Mesenchymal stem cell (in vitro differentiated cells and primary cell): ENCODE results near the gene TRAF7.

Experiments used
- DNase-seq: peaks from one replicate; pipeline ENCODE4 v3.0.0-alpha.2; 2013
- H2AFZ ChIP-seq: one replicate; pipeline ENCODE4 v1.6.1; 2013; ENCODE audit warnings: low read depth, mild to moderate bottlenecking, control low read depth, inconsistent platforms, low read length, moderate library complexity
- H2AK5ac ChIP-seq: 2 replicates; pipeline ENCODE4 v1.6.1; 2013; ENCODE audit warnings: low read length, moderate library complexity, mild to moderate bottlenecking, inconsistent platforms; ENCODE audit not compliant: severe bottlenecking
- H2BK120ac ChIP-seq: one replicate; pipeline ENCODE4 v1.6.1; 2013; ENCODE audit warnings: low read depth, mild to moderate bottlenecking, inconsistent platforms, low read length, moderate library complexity
- H2BK12ac ChIP-seq, 2 experiments: one replicate each; pipeline ENCODE4 v1.6.1; 2013; ENCODE audit warnings: inconsistent platforms in 2 of 2, low read length in 2 of 2, mild to moderate bottlenecking in 2 of 2, moderate library complexity in 2 of 2, control low read depth in 1 of 2
- H2BK15ac ChIP-seq: one replicate; pipeline ENCODE4 v1.6.1; 2013; ENCODE audit warnings: mild to moderate bottlenecking, low read depth, inconsistent platforms; ENCODE audit not compliant: poor library complexity, severe bottlenecking
- H2BK5ac ChIP-seq: 2 replicates; pipeline ENCODE4 v1.6.1; 2013; ENCODE audit warnings: low read depth, mild to moderate bottlenecking, low read length, control low read depth, inconsistent platforms; ENCODE audit not compliant: poor library complexity, severe bottlenecking
- H3K14ac ChIP-seq, 2 experiments: one replicate each; pipeline ENCODE4 v1.6.1; 2013; ENCODE audit warnings: inconsistent platforms in 2 of 2, low read length in 2 of 2, control low read depth in 1 of 2, mild to moderate bottlenecking in 1 of 2, moderate library complexity in 1 of 2
- H3K18ac ChIP-seq, 2 experiments: one replicate each; pipeline ENCODE4 v1.6.1; 2013; ENCODE audit warnings: inconsistent platforms in 2 of 2, low read length in 2 of 2, control low read depth in 1 of 2, low read depth in 1 of 2, mild to moderate bottlenecking in 1 of 2
- H3K23ac ChIP-seq, 2 experiments: one replicate each; pipeline ENCODE4 v1.6.1; 2013; ENCODE audit warnings: inconsistent platforms in 2 of 2, low read length in 2 of 2, mild to moderate bottlenecking in 2 of 2, moderate library complexity in 2 of 2, control low read depth in 1 of 2
- H3K27ac ChIP-seq: 2 replicates; pipeline ENCODE4 v1.5.1; 2013; ENCODE audit warnings: mild to moderate bottlenecking, moderate library complexity, low read length, control low read depth, inconsistent platforms; ENCODE audit not compliant: poor library complexity, severe bottlenecking
- H3K27me3 ChIP-seq, 2 experiments: 2 replicates each; pipeline versions ENCODE4 v1.6.1 to v1.7.0; 2013; ENCODE audit warnings: low read length in 2 of 2, mild to moderate bottlenecking in 2 of 2, moderate library complexity in 2 of 2, control low read depth in 1 of 2, inconsistent platforms in 1 of 2; ENCODE audit not compliant: control insufficient read depth in 1 of 2, insufficient read depth in 1 of 2
- H3K36me3 ChIP-seq, 2 experiments: 2 replicates each; pipeline versions ENCODE4 v1.6.1 to v1.7.0; 2013; ENCODE audit warnings: low read length in 2 of 2, control low read depth in 1 of 2, inconsistent platforms in 1 of 2, low read depth in 1 of 2, mild to moderate bottlenecking in 1 of 2; ENCODE audit not compliant: insufficient read depth in 2 of 2, control insufficient read depth in 1 of 2
- H3K4ac ChIP-seq, 2 experiments: one replicate each; pipeline ENCODE4 v1.6.1; 2013; ENCODE audit warnings: inconsistent platforms in 2 of 2, low read length in 2 of 2, mild to moderate bottlenecking in 2 of 2, moderate library complexity in 2 of 2, control low read depth in 1 of 2, low read depth in 1 of 2
- H3K4me1 ChIP-seq: 2 replicates; pipeline ENCODE4 v1.6.1; 2013; ENCODE audit warnings: low read depth, low read length, control low read depth; ENCODE audit not compliant: control insufficient read depth, insufficient read depth
- H3K4me2 ChIP-seq: 2 replicates; pipeline ENCODE4 v1.6.1; 2013; ENCODE audit warnings: low read length, mild to moderate bottlenecking, inconsistent platforms; ENCODE audit not compliant: poor library complexity, severe bottlenecking
- H3K4me3 ChIP-seq, 2 experiments: 2 replicates each; pipeline versions ENCODE4 v1.5.1 to v1.7.0; 2013; ENCODE audit warnings: low read length in 2 of 2, mild to moderate bottlenecking in 2 of 2, control low read depth in 1 of 2, low read depth in 1 of 2; ENCODE audit not compliant: insufficient read depth in 1 of 2
- H3K79me1 ChIP-seq: replicated peaks from 2 replicates; pipeline ENCODE4 v1.6.1; 2013; ENCODE audit warnings: mild to moderate bottlenecking, control low read depth, low read length, inconsistent platforms; ENCODE audit not compliant: poor library complexity, severe bottlenecking
- H3K9ac ChIP-seq: 2 replicates; pipeline ENCODE4 v1.7.0; 2013; ENCODE audit warnings: mild to moderate bottlenecking, low read length, moderate library complexity
- H3K9me3 ChIP-seq: 2 replicates; pipeline ENCODE4 v1.7.0; 2013; ENCODE audit warnings: mild to moderate bottlenecking, low read length; ENCODE audit not compliant: control insufficient read depth
- H4K8ac ChIP-seq: one replicate; pipeline ENCODE4 v1.6.1; 2013; ENCODE audit warnings: inconsistent platforms, mild to moderate bottlenecking, low read length, moderate library complexity
- H4K91ac ChIP-seq: one replicate; pipeline ENCODE4 v1.6.1; 2013; ENCODE audit warnings: mild to moderate bottlenecking, low read length, inconsistent platforms
- WGBS: methylation state at CpG from one replicate; pipeline ENCODE4 v1.1.7; 2013; ENCODE audit warnings: mixed read lengths; 5-methylcytosine and 5-hydroxymethylcytosine counted together

Gene TRAF7

DNA sequence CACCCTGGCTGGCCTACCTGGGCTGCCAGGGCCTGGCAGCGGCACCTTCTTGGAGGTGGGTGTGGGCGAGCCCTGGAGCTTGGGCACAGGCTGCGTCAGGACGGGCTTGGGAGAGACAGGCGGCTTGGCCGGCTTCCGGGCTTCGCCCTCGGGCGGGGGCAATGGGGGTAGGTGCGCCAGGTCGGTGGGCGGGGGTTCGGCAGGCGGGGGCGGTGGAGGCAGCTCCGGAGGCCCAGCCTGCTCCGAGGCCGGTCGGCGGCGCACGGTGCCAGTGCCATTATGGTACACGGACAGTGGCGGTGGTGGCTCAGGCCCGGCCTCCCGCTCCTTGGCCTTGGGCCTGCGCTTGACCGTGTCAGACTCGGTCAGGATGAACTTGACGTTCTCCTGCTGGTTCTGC is 24.0 kb downstream of the TRAF7 start:
- Histone ChIP-seq H4K91ac (no peak overlapping the region), H2BK15ac (no peak overlapping the region), H3K27me3 (peaks cover 0 to 5% of the 10 kb centered on the region in 2 experiments), H3K4me2 (no peak overlapping the region), H2BK12ac (no peak overlapping the region), H3K4me3 (no peak overlapping the region), H2AK5ac (no peak overlapping the region), H3K27ac (no peak overlapping the region), H2BK5ac (no peak overlapping the region), H4K8ac (no peak overlapping the region), H3K9ac (no peak overlapping the region), H3K14ac (no peak overlapping the region), H3K9me3 (no peaks in the 10 kb centered on the region), H3K36me3 (peaks cover 31 to 75% of the 10 kb centered on the region in 2 experiments), H3K23ac (no peak overlapping the region), H3K18ac (no peak overlapping the region), H3K79me1 (peaks cover 11% of the 10 kb centered on the region), H2AFZ (no peak overlapping the region), H2BK120ac (no peak overlapping the region), H3K4ac (no peak overlapping the region), H3K4me1 (peaks cover 9% of the 10 kb centered on the region)
- DNase-seq: no peak
- 98% methylated on average over 30 of the region's 31 CpGs for WGBS

DNA sequence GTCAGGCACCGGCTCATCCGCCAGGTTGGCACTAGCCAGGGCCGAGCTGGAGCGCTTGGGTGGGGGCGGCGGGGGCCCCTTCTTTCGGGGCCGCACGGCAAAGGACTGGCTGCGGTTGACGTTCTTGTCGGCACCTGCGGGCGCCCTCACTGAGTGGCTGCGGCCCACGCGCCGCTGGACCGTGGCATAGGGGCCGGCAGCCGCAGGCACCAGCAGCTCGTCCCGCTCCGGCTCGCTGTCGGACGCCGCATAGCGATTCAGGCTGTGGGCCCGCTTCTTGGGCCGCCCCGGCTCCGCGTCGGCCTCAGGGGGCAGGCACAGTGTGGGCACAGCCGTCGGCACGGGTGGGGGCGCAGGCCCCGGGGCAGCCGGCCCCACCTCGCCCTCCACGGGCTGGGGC is 24.9 kb downstream of the TRAF7 start:
- WGBS: 96% methylated on average over 43 of the region's 43 CpGs
- H3K4me1 ChIP-seq: peaks cover 9% of the 10 kb centered on the region
- H3K27me3 ChIP-seq: peaks cover 0 to 11% of the 10 kb centered on the region in 2 experiments
- peaks cover 7% of the 10 kb centered on the region for H3K79me1 ChIP-seq
- H2BK15ac ChIP-seq: no peak overlapping the region
- no peak overlapping the region for H3K4me2 ChIP-seq
- no peak overlapping the region for H3K18ac ChIP-seq
- no peak overlapping the region for H2AK5ac ChIP-seq
- H3K9me3 ChIP-seq: no peaks in the 10 kb centered on the region
- no peak overlapping the region for H4K8ac ChIP-seq
- no peak overlapping the region for H3K23ac ChIP-seq
- H3K36me3 ChIP-seq: peaks cover 22 to 66% of the 10 kb centered on the region in 2 experiments
- H3K4ac ChIP-seq: no peak overlapping the region
- no peak overlapping the region for H3K14ac ChIP-seq
- DNase-seq: no peak
- no peak overlapping the region for H4K91ac ChIP-seq
- no peak overlapping the region for H2AFZ ChIP-seq
- H2BK120ac ChIP-seq: no peak overlapping the region
- no peak overlapping the region for H3K4me3 ChIP-seq
- H2BK5ac ChIP-seq: no peak overlapping the region
- no peak overlapping the region for H3K9ac ChIP-seq
- no peak overlapping the region for H3K27ac ChIP-seq
- no peak overlapping the region for H2BK12ac ChIP-seq

DNA sequence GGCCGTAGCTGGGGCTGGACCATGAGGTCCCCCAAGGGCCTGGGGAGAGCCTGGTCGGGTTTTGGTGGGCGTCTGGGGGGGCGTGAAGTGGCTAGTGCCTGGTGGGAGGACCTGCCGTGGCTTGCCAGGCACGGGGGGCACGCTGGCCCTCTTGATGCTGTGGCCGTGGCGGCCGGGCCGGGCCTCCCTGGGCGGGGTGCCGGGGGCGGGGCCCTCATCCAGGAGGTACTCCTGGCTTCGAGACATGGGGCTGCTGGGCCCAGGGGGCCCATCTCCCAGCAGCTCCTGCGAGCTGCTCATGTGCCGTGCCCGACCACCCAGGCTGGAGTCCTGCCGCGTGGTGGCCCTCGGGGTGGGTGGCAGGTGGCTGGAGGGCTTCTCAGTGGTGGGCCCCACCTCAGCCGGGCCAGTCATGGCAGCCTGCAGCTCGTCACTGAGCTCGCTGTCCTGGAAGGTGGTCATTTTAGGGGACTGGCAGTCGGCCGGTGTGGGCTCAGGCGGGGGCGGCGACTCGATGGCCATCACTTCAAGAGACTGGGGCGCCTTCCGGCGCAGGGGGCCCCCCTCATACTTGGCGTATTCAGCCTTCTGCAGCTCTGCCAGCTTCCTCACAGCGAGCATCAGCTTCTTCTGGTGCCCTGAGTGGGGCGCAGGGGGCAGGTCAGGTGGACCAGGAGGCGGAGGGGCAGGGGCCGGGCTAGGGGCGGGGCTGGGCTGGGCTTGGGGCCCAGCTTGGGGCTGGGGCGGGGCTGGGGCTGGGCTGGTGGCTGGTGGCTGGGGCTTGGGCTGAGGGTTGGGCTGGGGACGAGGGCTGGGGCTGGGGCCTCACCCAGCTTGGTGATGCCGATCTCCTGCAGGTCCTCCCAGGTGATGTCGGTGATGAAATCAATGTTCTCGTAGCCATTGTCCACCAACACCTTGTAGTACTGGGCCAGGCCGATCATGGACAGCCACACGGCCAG is 25.7 kb downstream of the TRAF7 start:
- Histone ChIP-seq H3K36me3 (peaks cover 15 to 58% of the 10 kb centered on the region in 2 experiments), H2AK5ac (no peak overlapping the region), H3K9me3 (no peaks in the 10 kb centered on the region), H3K4me1 (peaks cover 9% of the 10 kb centered on the region), H4K8ac (no peak overlapping the region), H3K4me3 (no peak overlapping the region), H3K27me3 (peaks cover 0 to 11% of the 10 kb centered on the region in 2 experiments), H3K4me2 (no peak overlapping the region), H3K14ac (no peak overlapping the region), H3K9ac (no peak overlapping the region), H3K23ac (no peak overlapping the region), H2BK12ac (no peak overlapping the region), H3K18ac (no peak overlapping the region), H2BK120ac (no peak overlapping the region), H4K91ac (no peak overlapping the region), H3K4ac (no peak overlapping the region), H3K27ac (no peak overlapping the region), H2AFZ (peak overlapping the region; percentile 29), H2BK15ac (no peak overlapping the region), H2BK5ac (no peak overlapping the region), H3K79me1 (peaks cover 4% of the 10 kb centered on the region)
- no peak for DNase-seq
- WGBS: 92% methylated on average over 45 of the region's 46 CpGs

DNA sequence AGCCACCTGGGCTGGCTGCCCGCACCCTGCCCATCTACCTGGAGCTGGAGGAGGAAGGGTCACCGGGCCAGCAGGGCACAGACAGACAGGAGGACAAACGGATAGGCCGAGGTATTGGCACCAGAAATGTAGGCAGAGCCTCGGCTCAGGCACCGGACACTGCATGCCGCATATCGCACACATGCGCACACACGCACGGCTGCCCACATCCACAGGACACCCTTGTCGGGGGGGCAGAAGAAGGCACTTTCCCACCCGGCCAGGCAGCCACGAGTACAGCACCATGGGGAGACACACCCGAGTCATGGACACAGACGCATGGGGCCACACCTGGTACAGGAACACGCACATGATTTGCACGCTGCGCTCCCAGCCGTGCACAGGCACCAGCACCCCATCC is 26.4 kb downstream of the TRAF7 start:
- peaks cover 9% of the 10 kb centered on the region for H3K4me1 ChIP-seq
- no peak overlapping the region for H2BK5ac ChIP-seq

More for the DNA sequence above, 26.4 kb downstream of the TRAF7 start:
- Histone ChIP-seq H3K14ac (no peak overlapping the region), H3K9ac (no peak overlapping the region), H4K8ac (no peak overlapping the region), H2BK12ac (no peak overlapping the region), H3K4ac (no peak overlapping the region), H2AK5ac (no peak overlapping the region), H3K23ac (no peak overlapping the region), H3K18ac (no peak overlapping the region), H3K27me3 (peaks cover 0 to 11% of the 10 kb centered on the region in 2 experiments), H4K91ac (no peak overlapping the region), H3K27ac (no peak overlapping the region), H3K4me2 (no peak overlapping the region), H3K79me1 (peaks cover 4% of the 10 kb centered on the region), H2BK15ac (no peak overlapping the region), H3K36me3 (peaks cover 9 to 51% of the 10 kb centered on the region in 2 experiments), H3K9me3 (no peaks in the 10 kb centered on the region), H2AFZ (peak overlapping the region; percentile 29), H3K4me3 (no peak overlapping the region), H2BK120ac (no peak overlapping the region)
- WGBS: 96% methylated on average over 20 of the region's 20 CpGs
- DNase-seq: no peak
